Stimulated activated CD4-positive, alpha-beta T cell treated with anti-CD3 and anti-CD28 coated beads, TNF-alpha, amount 100 ng/mL, for 1 hour (primary cell): ENCODE data around the gene SBK2.
"Not testable (repeated sequence)": the region's sequence is repeated elsewhere in the genome, so short reads cannot be mapped to it uniquely, and the experiment has no call there.

Experiments used
- DNase-seq, 3 donors: peaks; one replicate each; pipeline ENCODE4 v3.0.0-alpha.2; 2020; ENCODE audit warnings: low read depth in 3 of 3, low spot score in 1 of 3

SBK2 gene

GRCh38 chr19:55536366-55536765 is 567 bp downstream of the SBK2 start:
- DNase-seq: no peak

- no peak for DNase-seq
Measured at GRCh38 chr19:55535965-55536350, 975 bp downstream of the SBK2 start.

- DNase-seq: no peak
Measured at GRCh38 chr19:55535173-55535964, 1.6 kb downstream of the SBK2 start.

- DNase-seq: not testable (repeated sequence)
Measured at GRCh38 chr19:55534280-55534679, 2.7 kb downstream of the SBK2 start.

- no peak for DNase-seq
Measured at GRCh38 chr19:55530996-55531395, 5.9 kb downstream of the SBK2 start.

GRCh38 chr19:55529636-55530234 is 7.2 kb downstream of the SBK2 start:
- DNase-seq: no peak

- no peak for DNase-seq
Measured at GRCh38 chr19:55528030-55528803, 8.7 kb downstream of the SBK2 start.

- no peak for DNase-seq
Measured at GRCh38 chr19:55527197-55528029, 9.5 kb downstream of the SBK2 start.

- no peak for DNase-seq
Measured at GRCh38 chr19:55526216-55527196, 10.4 kb downstream of the SBK2 start.

GRCh38 chr19:55525289-55526101 is 11.4 kb downstream of the SBK2 start:
- DNase-seq: no peak

- DNase-seq: no peak
Measured at GRCh38 chr19:55520691-55521292, 16.1 kb downstream of the SBK2 start.

- DNase-seq: no peak
Measured at GRCh38 chr19:55519451-55520311, 17.3 kb downstream of the SBK2 start.

- peak; percentile 87 to 90 (median 88) for DNase-seq
Measured at GRCh38 chr19:55516878-55517620, 19.9 kb downstream of the SBK2 start.

- no peak for DNase-seq
Measured at GRCh38 chr19:55508120-55508519, 28.8 kb downstream of the SBK2 start.

- no peak for DNase-seq
Measured at GRCh38 chr19:55504981-55505380, 32.0 kb downstream of the SBK2 start.

GRCh38 chr19:55504252-55504603 is 32.7 kb downstream of the SBK2 start:
- DNase-seq: no peak
